ENCODE data around the gene KLHL24.

The KLHL24 gene

DNA sequence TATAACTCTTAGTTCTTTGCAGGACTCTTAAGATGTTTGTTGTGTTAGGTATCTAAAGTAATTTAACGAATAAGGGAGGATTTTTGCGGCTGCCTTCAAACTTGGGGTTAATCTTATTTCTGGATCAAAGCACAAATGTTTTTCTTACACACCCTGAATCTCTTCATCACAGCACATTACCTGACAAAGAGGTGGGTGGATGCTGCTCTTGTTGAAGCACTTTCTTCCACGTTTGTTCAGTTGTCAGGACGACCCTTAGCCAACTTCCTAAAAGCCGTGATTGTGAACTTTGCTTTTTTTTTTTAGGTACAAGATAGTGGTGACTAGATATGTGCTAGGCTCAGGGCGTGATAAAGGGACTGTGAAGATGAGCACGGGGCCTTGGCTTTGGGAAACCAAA lies 98.1 kb downstream of the KLHL24 start:
- H4K20me1 ChIP-seq (ENCODE audit: control insufficient read depth, insufficient read depth, low read depth, low read length), result no peaks in the 10 kb centered on the region
- no peaks in the 10 kb centered on the region for H3F3A ChIP-seq (ENCODE audit: control insufficient read depth, insufficient read depth)
- no peak overlapping the region for H3K27ac ChIP-seq (ENCODE audit: low read depth, low read length)
- H3K4me3 ChIP-seq (ENCODE audit: low read length), result no peak overlapping the region
- no peaks in the 10 kb centered on the region for H3K4me1 ChIP-seq (ENCODE audit: control insufficient read depth, low read length)
- H3K9me3 ChIP-seq (ENCODE audit: control insufficient read depth, insufficient read depth, low read length), result no peaks in the 10 kb centered on the region
- H3K27me3 ChIP-seq (ENCODE audit: control insufficient read depth, low read length), result no peaks in the 10 kb centered on the region
- TF ChIP-seq, protein P1, sequence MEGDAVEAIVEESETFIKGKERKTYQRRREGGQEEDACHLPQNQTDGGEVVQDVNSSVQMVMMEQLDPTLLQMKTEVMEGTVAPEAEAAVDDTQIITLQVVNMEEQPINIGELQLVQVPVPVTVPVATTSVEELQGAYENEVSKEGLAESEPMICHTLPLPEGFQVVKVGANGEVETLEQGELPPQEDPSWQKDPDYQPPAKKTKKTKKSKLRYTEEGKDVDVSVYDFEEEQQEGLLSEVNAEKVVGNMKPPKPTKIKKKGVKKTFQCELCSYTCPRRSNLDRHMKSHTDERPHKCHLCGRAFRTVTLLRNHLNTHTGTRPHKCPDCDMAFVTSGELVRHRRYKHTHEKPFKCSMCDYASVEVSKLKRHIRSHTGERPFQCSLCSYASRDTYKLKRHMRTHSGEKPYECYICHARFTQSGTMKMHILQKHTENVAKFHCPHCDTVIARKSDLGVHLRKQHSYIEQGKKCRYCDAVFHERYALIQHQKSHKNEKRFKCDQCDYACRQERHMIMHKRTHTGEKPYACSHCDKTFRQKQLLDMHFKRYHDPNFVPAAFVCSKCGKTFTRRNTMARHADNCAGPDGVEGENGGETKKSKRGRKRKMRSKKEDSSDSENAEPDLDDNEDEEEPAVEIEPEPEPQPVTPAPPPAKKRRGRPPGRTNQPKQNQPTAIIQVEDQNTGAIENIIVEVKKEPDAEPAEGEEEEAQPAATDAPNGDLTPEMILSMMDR (IDR thresholded peaks at IDR 0.05; ENCODE audit: low read depth, low read length, poor library complexity, severe bottlenecking), result no peak
- TF ChIP-seq EZH2phosphoT487 (IDR thresholded peaks at IDR 0.05; ENCODE audit: borderline replicate concordance, low read length), result no peak
- no peaks in the 10 kb centered on the region for H3K9me2 ChIP-seq (replicated peaks; ENCODE audit: control insufficient read depth, low read length)
- H3K36me3 ChIP-seq (ENCODE audit: control insufficient read depth, low read length), result peaks cover 86% of the 10 kb centered on the region
- peaks cover 22% of the 10 kb centered on the region for H3K79me2 ChIP-seq (ENCODE audit: control insufficient read depth, low read length)
- no peak overlapping the region for H3K4me2 ChIP-seq (ENCODE audit: low read length)

All from DOHH2 (cell line).